SH-SY5Y (cell line): Measurements from ENCODE around the gene RBM17.

Experiments
- GATA2 ChIP-seq: IDR thresholded peaks from 2 replicates; pipeline ENCODE4 v1.6.1; 2011; ENCODE audit warnings: mild to moderate bottlenecking, low read depth, low read length
- GATA3 ChIP-seq: IDR thresholded peaks from 2 replicates; pipeline ENCODE4 v1.6.1; 2011; ENCODE audit warnings: low read depth, mild to moderate bottlenecking, low read length, moderate library complexity

DNA sequence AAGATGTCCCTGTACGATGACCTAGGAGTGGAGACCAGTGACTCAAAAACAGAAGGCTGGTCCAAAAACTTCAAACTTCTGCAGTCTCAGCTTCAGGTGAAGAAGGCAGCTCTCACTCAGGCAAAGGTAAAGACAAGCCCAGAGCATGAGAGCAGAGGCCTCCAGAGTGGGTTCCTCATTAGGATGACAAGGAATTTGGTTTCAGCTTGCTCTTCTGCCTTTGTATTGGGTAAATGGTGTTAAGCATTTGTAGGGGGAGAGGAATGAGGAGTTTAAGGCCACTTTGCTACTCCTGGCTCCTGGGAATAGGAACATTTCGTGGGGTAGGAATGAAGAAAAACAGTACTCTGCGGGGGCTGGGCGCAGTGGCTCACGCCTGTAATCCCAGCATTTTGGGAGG is 8.2 kb downstream of the RBM17 start:
- TF ChIP-seq GATA2 = no peak
- no peak for TF ChIP-seq GATA3
